HepG2 (cell line): ENCODE data around the gene DNAL4. TPM values are rescaled to one million over a fixed set of nuclear protein-coding genes. Genes with fewer than 3 reads are reported as not detected.

Experiments
- ATF5 ChIP-seq: sonication (generic); formaldehyde crosslinking; IDR thresholded peaks from 2 replicates; pipeline ENCODE4 v1.4.0; 2020; ENCODE audit warnings: mild to moderate bottlenecking, low read depth, missing genetic modification reagents
- ATM ChIP-seq: fragments of 450-650 bp; IDR thresholded peaks from 2 replicates; pipeline ENCODE4 v1.7.1; 2017; ENCODE audit warnings: mild to moderate bottlenecking, borderline replicate concordance
- CAMTA2 ChIP-seq: sonication (generic); formaldehyde crosslinking; IDR thresholded peaks from 2 replicates; pipeline ENCODE4 v1.4.0; 2020; ENCODE audit warnings: mild to moderate bottlenecking, missing genetic modification reagents, borderline replicate concordance
- ESRRA ChIP-seq: sonication (generic); formaldehyde crosslinking; IDR thresholded peaks from 2 replicates; pipeline ENCODE4 v1.5.1; 2020; ENCODE audit warnings: mild to moderate bottlenecking, low read depth, missing genetic modification reagents
- HDAC6 ChIP-seq: fragments of 200-600 bp; sonication (generic); IDR thresholded peaks from 2 replicates; pipeline ENCODE4 v1.7.0; 2017; ENCODE audit warnings: mild to moderate bottlenecking, antibody characterized with exemption, low read length, low read depth
- LRRFIP1 ChIP-seq: sonication (generic); formaldehyde crosslinking; conservative IDR thresholded peaks from 2 replicates; pipeline ENCODE4 v1.4.0; 2020; ENCODE audit warnings: missing genetic modification reagents
- MEIS1 ChIP-seq: sonication (generic); formaldehyde crosslinking; IDR thresholded peaks from 2 replicates; pipeline ENCODE4 v1.9.0; 2021; ENCODE audit warnings: mild to moderate bottlenecking, missing genetic modification reagents, moderate library complexity, borderline replicate concordance
- MTA1 ChIP-seq: sonication (generic); formaldehyde crosslinking; IDR thresholded peaks from 2 replicates; pipeline ENCODE4 v1.4.0; 2020; ENCODE audit warnings: missing genetic modification reagents, mild to moderate bottlenecking, borderline replicate concordance
- NR0B2 ChIP-seq: sonication (generic); formaldehyde crosslinking; IDR thresholded peaks from 2 replicates; pipeline ENCODE4 v1.4.0; 2020; ENCODE audit warnings: mild to moderate bottlenecking, missing genetic modification reagents
- PAXIP1 ChIP-seq: sonication (generic); formaldehyde crosslinking; conservative IDR thresholded peaks from 2 replicates; pipeline ENCODE4 v1.4.0; 2020; ENCODE audit warnings: mild to moderate bottlenecking, missing genetic modification reagents, moderate library complexity
- RNF2 ChIP-seq: fragments of 450-650 bp; conservative IDR thresholded peaks from 2 replicates; pipeline ENCODE4 v1.6.1; 2016; ENCODE audit warnings: low read depth
- SRSF1 ChIP-seq: fragments of 200-400 bp; formaldehyde crosslinking; optimal IDR thresholded peaks from 2 replicates; pipeline ENCODE3; 2017; ENCODE audit warnings: mild to moderate bottlenecking, low read depth, low read length, moderate library complexity
- TBP ChIP-seq: sonication (generic); formaldehyde crosslinking; IDR thresholded peaks from 2 replicates; pipeline ENCODE4 v1.5.0; 2020; ENCODE audit warnings: missing genetic modification reagents
- TMF1 ChIP-seq: sonication (generic); formaldehyde crosslinking; IDR thresholded peaks from 2 replicates; pipeline ENCODE4 v1.8.1; 2022; ENCODE audit warnings: low read depth, missing genetic modification reagents
- UBTF ChIP-seq: sonication (generic); formaldehyde crosslinking; IDR thresholded peaks from 2 replicates; pipeline ENCODE4 v1.4.0; 2020; ENCODE audit warnings: mild to moderate bottlenecking, missing genetic modification reagents
- ZFP36L2 ChIP-seq: sonication (generic); formaldehyde crosslinking; IDR thresholded peaks from 2 replicates; pipeline ENCODE4 v1.4.0; 2020; ENCODE audit warnings: missing genetic modification reagents
- ZNF317 ChIP-seq: sonication (generic); formaldehyde crosslinking; IDR thresholded peaks from 2 replicates; pipeline ENCODE4 v1.5.0; 2020; ENCODE audit warnings: mild to moderate bottlenecking, missing genetic modification reagents
- ZNF326 ChIP-seq: sonication (generic); formaldehyde crosslinking; IDR thresholded peaks from 2 replicates; pipeline ENCODE4 v1.4.0; 2020; ENCODE audit warnings: missing genetic modification reagents, borderline replicate concordance
- ZNF629 ChIP-seq: sonication (generic); formaldehyde crosslinking; conservative IDR thresholded peaks from 2 replicates; pipeline ENCODE4 v1.5.0; 2020; ENCODE audit warnings: missing genetic modification reagents
- ZNF841 ChIP-seq: sonication (generic); formaldehyde crosslinking; IDR thresholded peaks from 2 replicates; pipeline ENCODE4 v1.8.1; 2023; ENCODE audit warnings: missing genetic modification reagents, borderline replicate concordance
- polyA plus RNA-seq, 8 experiments: library from polyadenylated mRNA; depleted of rRNA in 3 of 8; stranded (reverse) in 7 of 8; unstranded in 1 of 8; fragments of >200 nt; fragmentation: Illumina TruSeq in 4 of 8; extraction: Trizol in 4 of 8; gene quantifications; 2 replicates each; pipeline versions ENCODE4 v1.2.1 to v1.2.3, GENCODE V29; 2011 to 2016; ENCODE audit warnings: low read depth in 4 of 8, missing spikeins in 1 of 8, mixed read lengths in 1 of 8; ENCODE audit not compliant: insufficient read depth in 1 of 8
- total RNA-seq, 5 experiments: library from RNA; depleted of rRNA; stranded (reverse); fragments of >200 nt; fragmentation: Illumina TruSeq; extraction: Trizol; gene quantifications; 2 replicates each; pipeline ENCODE4 v1.2.3, GENCODE V29; 2016; ENCODE audit warnings: low read depth in 1 of 5

The DNAL4 gene
- total and polyA plus RNA-seq, 2 of the 13 experiments (the other 11 are each of a cell fraction or from before 2014, with no cell fraction given) = 8.0 to 10.7 TPM

GRCh38 chr22:38842512-38843200, 48.7 kb upstream of the DNAL4 start (continued):
- TF ChIP-seq ESRRA (CRISPR knock-in tag) (0 out of 2 replicates have a peak, but pooled peaks have one; percentile 8), CAMTA2 (CRISPR knock-in tag) (no peak), MEIS1 (CRISPR knock-in tag) (peak; percentile 23; the same call in 1 of the 2 replicates), ATM (no peak), ZNF841 (CRISPR knock-in tag) (no peak), RNF2 (no peak), MTA1 (CRISPR knock-in tag) (peak; percentile 31; the same call in 1 of the 2 replicates), SRSF1 (peak; percentile 26), UBTF (CRISPR knock-in tag) (no peak), ZNF317 (no peak), ZFP36L2 (CRISPR knock-in tag) (no peak), ATF5 (CRISPR knock-in tag) (no peak), NR0B2 (CRISPR knock-in tag) (no peak), HDAC6 (no peak), TBP (CRISPR knock-in tag) (no peak), LRRFIP1 (CRISPR knock-in tag) (no peak), ZNF629 (CRISPR knock-in tag) (peak; percentile 90), TMF1 (CRISPR knock-in tag) (0 out of 2 replicates have a peak, but pooled peaks have one; percentile 52), ZNF326 (CRISPR knock-in tag) (no peak), PAXIP1 (CRISPR knock-in tag) (no peak)
